NT2/D1 (cell line): ENCODE data around the gene STK11.

ENCODE experiments used
- YY1 ChIP-seq: IDR thresholded peaks from 2 replicates; pipeline ENCODE4 v1.6.1; 2011; ENCODE audit not compliant: insufficient read length, insufficient read depth
- ZNF274 ChIP-seq: IDR thresholded peaks from 2 replicates; pipeline ENCODE4 v1.6.1; 2011; ENCODE audit warnings: mild to moderate bottlenecking, low read depth, low read length

- no peak for TF ChIP-seq ZNF274
- no peak for TF ChIP-seq YY1
Observed at GRCh38 chr19:1275976-1276627, 70.5 kb downstream of the STK11 start.
